SK-N-SH treated with all-trans-retinoic acid at 6 μM for 48 hours (cell line): ENCODE measurements around the gene TPPP.

Experiments used
- BACH2 ChIP-seq: fragments of 250-450 bp; sonication (Bioruptor Pico); IDR thresholded peaks from 2 replicates; pipeline ENCODE4 v1.9.0; 2021; ENCODE audit warnings: mild to moderate bottlenecking, borderline replicate concordance
- CSDC2 ChIP-seq: fragments of 250-450 bp; sonication (Bioruptor Pico); IDR thresholded peaks from 2 replicates; pipeline ENCODE4 v1.5.0; 2020; ENCODE audit warnings: mild to moderate bottlenecking, moderate library complexity
- ESRRG ChIP-seq: fragments of 250-450 bp; sonication (Bioruptor Pico); IDR thresholded peaks from 2 replicates; pipeline ENCODE4 v1.6.1; 2021; ENCODE audit warnings: mild to moderate bottlenecking
- RARB ChIP-seq: fragments of 250-450 bp; sonication (Bioruptor Pico); IDR thresholded peaks from 2 replicates; pipeline ENCODE4 v1.8.0; 2021; ENCODE audit warnings: mild to moderate bottlenecking, moderate library complexity
- SNAI2 ChIP-seq: fragments of 250-450 bp; sonication (Bioruptor Pico); IDR thresholded peaks from 2 replicates; pipeline ENCODE4 v1.5.0; 2020; ENCODE audit warnings: mild to moderate bottlenecking, moderate library complexity
- TOX ChIP-seq: fragments of 250-450 bp; sonication (Bioruptor Pico); IDR thresholded peaks from 2 replicates; pipeline ENCODE4 v1.8.0; 2021; ENCODE audit warnings: mild to moderate bottlenecking, moderate library complexity, borderline replicate concordance
- ZFP3 ChIP-seq: fragments of 250-450 bp; sonication (Bioruptor Pico); IDR thresholded peaks from 2 replicates; pipeline ENCODE4 v1.5.0; 2020; ENCODE audit warnings: mild to moderate bottlenecking, moderate library complexity
- TF ChIP-seq, protein P1 (sequence below): fragments of 250-450 bp; sonication (Bioruptor Pico); IDR thresholded peaks from 2 replicates; pipeline ENCODE4 v1.5.1; 2021; ENCODE audit warnings: mild to moderate bottlenecking, moderate library complexity
- TF ChIP-seq, protein P2 (sequence below): fragments of 250-450 bp; sonication (Bioruptor Pico); IDR thresholded peaks from 2 replicates; pipeline ENCODE4 v1.5.0; 2020; ENCODE audit warnings: mild to moderate bottlenecking, moderate library complexity
- TF ChIP-seq, protein P3 (sequence below): fragments of 250-450 bp; sonication (Bioruptor Pico); IDR thresholded peaks from 2 replicates; pipeline ENCODE4 v1.8.0; 2020; ENCODE audit warnings: mild to moderate bottlenecking, moderate library complexity, borderline replicate concordance
- TF ChIP-seq, protein P4 (sequence below): fragments of 250-450 bp; sonication (Bioruptor Pico); IDR thresholded peaks from 2 replicates; pipeline ENCODE4 v1.5.1; 2020; ENCODE audit warnings: low read depth, mild to moderate bottlenecking, moderate library complexity

DNA sequence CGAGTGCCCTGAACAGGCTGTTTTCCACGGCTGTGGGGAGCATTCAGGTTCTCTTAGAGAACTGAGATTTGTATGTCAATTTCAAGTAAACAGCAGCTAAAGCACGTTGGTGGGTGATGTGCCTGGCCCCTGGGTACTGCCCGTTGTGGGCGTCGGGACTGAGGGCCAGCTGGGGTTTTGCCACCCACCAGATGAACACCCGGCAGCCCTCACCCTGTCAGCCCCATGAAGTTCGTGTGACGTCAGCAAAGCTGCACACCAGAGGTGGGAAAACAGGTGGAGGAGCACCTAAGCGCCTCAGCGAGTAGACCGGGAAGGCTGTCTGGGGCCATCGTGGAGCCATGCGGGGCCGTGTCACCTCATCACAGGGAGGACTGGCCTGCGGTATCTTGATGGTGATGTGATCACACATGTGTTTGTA lies 71.8 kb downstream of the TPPP start:
- TF ChIP-seq SNAI2 (CRISPR knock-in tag) (no peak), RARB (CRISPR knock-in tag) (no peak), BACH2 (CRISPR knock-in tag) (no peak), ESRRG (no peak), CSDC2 (CRISPR knock-in tag) (no peak), TOX (CRISPR knock-in tag) (no peak), ZFP3 (no peak)
- TF ChIP-seq, protein P1, sequence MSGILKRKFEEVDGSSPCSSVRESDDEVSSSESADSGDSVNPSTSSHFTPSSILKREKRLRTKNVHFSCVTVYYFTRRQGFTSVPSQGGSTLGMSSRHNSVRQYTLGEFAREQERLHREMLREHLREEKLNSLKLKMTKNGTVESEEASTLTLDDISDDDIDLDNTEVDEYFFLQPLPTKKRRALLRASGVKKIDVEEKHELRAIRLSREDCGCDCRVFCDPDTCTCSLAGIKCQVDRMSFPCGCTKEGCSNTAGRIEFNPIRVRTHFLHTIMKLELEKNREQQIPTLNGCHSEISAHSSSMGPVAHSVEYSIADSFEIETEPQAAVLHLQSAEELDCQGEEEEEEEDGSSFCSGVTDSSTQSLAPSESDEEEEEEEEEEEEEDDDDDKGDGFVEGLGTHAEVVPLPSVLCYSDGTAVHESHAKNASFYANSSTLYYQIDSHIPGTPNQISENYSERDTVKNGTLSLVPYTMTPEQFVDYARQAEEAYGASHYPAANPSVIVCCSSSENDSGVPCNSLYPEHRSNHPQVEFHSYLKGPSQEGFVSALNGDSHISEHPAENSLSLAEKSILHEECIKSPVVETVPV (CRISPR knock-in tag), result no peak
- TF ChIP-seq, protein P2, sequence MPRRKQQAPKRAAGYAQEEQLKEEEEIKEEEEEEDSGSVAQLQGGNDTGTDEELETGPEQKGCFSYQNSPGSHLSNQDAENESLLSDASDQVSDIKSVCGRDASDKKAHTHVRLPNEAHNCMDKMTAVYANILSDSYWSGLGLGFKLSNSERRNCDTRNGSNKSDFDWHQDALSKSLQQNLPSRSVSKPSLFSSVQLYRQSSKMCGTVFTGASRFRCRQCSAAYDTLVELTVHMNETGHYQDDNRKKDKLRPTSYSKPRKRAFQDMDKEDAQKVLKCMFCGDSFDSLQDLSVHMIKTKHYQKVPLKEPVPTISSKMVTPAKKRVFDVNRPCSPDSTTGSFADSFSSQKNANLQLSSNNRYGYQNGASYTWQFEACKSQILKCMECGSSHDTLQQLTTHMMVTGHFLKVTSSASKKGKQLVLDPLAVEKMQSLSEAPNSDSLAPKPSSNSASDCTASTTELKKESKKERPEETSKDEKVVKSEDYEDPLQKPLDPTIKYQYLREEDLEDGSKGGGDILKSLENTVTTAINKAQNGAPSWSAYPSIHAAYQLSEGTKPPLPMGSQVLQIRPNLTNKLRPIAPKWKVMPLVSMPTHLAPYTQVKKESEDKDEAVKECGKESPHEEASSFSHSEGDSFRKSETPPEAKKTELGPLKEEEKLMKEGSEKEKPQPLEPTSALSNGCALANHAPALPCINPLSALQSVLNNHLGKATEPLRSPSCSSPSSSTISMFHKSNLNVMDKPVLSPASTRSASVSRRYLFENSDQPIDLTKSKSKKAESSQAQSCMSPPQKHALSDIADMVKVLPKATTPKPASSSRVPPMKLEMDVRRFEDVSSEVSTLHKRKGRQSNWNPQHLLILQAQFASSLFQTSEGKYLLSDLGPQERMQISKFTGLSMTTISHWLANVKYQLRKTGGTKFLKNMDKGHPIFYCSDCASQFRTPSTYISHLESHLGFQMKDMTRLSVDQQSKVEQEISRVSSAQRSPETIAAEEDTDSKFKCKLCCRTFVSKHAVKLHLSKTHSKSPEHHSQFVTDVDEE (CRISPR knock-in tag), result no peak
- TF ChIP-seq, protein P3, sequence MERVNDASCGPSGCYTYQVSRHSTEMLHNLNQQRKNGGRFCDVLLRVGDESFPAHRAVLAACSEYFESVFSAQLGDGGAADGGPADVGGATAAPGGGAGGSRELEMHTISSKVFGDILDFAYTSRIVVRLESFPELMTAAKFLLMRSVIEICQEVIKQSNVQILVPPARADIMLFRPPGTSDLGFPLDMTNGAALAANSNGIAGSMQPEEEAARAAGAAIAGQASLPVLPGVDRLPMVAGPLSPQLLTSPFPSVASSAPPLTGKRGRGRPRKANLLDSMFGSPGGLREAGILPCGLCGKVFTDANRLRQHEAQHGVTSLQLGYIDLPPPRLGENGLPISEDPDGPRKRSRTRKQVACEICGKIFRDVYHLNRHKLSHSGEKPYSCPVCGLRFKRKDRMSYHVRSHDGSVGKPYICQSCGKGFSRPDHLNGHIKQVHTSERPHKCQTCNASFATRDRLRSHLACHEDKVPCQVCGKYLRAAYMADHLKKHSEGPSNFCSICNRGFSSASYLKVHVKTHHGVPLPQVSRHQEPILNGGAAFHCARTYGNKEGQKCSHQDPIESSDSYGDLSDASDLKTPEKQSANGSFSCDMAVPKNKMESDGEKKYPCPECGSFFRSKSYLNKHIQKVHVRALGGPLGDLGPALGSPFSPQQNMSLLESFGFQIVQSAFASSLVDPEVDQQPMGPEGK, result no peak
- TF ChIP-seq, protein P4, sequence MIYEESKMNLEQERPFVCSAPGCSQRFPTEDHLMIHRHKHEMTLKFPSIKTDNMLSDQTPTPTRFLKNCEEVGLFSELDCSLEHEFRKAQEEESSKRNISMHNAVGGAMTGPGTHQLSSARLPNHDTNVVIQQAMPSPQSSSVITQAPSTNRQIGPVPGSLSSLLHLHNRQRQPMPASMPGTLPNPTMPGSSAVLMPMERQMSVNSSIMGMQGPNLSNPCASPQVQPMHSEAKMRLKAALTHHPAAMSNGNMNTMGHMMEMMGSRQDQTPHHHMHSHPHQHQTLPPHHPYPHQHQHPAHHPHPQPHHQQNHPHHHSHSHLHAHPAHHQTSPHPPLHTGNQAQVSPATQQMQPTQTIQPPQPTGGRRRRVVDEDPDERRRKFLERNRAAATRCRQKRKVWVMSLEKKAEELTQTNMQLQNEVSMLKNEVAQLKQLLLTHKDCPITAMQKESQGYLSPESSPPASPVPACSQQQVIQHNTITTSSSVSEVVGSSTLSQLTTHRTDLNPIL (CRISPR knock-in tag), result no peak
